Prostate gland (tissue), 2 donors: ENCODE measurements around the gene SLC2A6. TPM values are rescaled to one million over a fixed set of nuclear protein-coding genes. Genes with fewer than 3 reads are reported as not detected.
"Not testable (repeated sequence)": the region's sequence is repeated elsewhere in the genome, so short reads cannot be mapped to it uniquely, and the experiment has no call there.

Experiments
- DNase-seq: peaks from one replicate; pipeline ENCODE4 v3.0.0-alpha.2; 2019; ENCODE audit warnings: low spot score
- H3K27ac ChIP-seq, 2 donors: fragments of 200-600 bp; sonication (generic); 2 replicates each; pipeline ENCODE4 v1.5.1; 2017 to 2019
- H3K27me3 ChIP-seq: fragments of 200-600 bp; sonication (generic); replicated peaks from 2 replicates; pipeline ENCODE4 v1.5.1; 2019; ENCODE audit not compliant: insufficient read depth
- H3K36me3 ChIP-seq, 2 donors: fragments of 200-600 bp; sonication (generic); 1 replicate in 1 of 2; 2 replicates in 1 of 2; pipeline versions ENCODE4 v1.5.1 to v1.8.1; 2017 to 2019
- H3K4me1 ChIP-seq: fragments of 200-600 bp; sonication (generic); replicated peaks from 2 replicates; pipeline ENCODE4 v1.5.1; 2019
- H3K4me3 ChIP-seq, 2 donors: fragments of 200-600 bp; sonication (generic); 2 replicates each; pipeline ENCODE4 v1.5.1; 2017 to 2019
- H3K9me3 ChIP-seq: fragments of 200-600 bp; sonication (generic); 2 replicates; pipeline ENCODE4 v1.5.1; 2017
- CTCF ChIP-seq, 4 experiments: fragments of 200-600 bp in 2 of 4; fragments of 450-650 bp in 2 of 4; sonication (generic) in 2 of 4; IDR thresholded peaks; 1 replicate in 3 of 4; 2 replicates in 1 of 4; pipeline ENCODE4 v1.5.1; 2016 to 2019; ENCODE audit warnings: antibody characterized with exemption in 4 of 4, mild to moderate bottlenecking in 2 of 4, moderate library complexity in 2 of 4
- POLR2A ChIP-seq: fragments of 450-650 bp; IDR thresholded peaks from one replicate; pipeline ENCODE4 v1.6.1; 2016; ENCODE audit warnings: antibody characterized with exemption, mild to moderate bottlenecking
- POLR2AphosphoS5 ChIP-seq: sonication (generic); formaldehyde crosslinking; IDR thresholded peaks from one replicate; pipeline ENCODE4 v1.6.1; 2017; ENCODE audit warnings: antibody characterized with exemption
- WGBS: methylation state at CpG from one replicate; pipeline ENCODE4 v1.1.5; 2018; 5-methylcytosine and 5-hydroxymethylcytosine counted together
- intact Hi-C: fragments of 100-400 bp; cut with DNase I; formaldehyde crosslinking; loops from one replicate; pipeline ENCODE4 v1.14.2; 2022
- total RNA-seq, 2 donors: library from RNA; depleted of rRNA; stranded (reverse); fragments of >200 nt; gene quantifications; one replicate each; pipeline ENCODE4 v1.1.0, GENCODE V29; 2016

The SLC2A6 gene
- total RNA-seq, 2 donors from 2014 or later, result 0.77 to 3.4 TPM

GRCh38 chr9:133454325-133454724 lies 24.6 kb downstream of the SLC2A6 start:
- H3K4me3 ChIP-seq, result no peak overlapping the region
- WGBS, result 91% methylated on average over 19 of the region's 19 CpGs
- H3K36me3 ChIP-seq, result no peaks in the 10 kb centered on the region
- DNase-seq, result no peak
- no peaks in the 10 kb centered on the region for H3K9me3 ChIP-seq
- no peaks in the 10 kb centered on the region for H3K27me3 ChIP-seq
- TF ChIP-seq POLR2AphosphoS5, result no peak
- no peak for TF ChIP-seq POLR2A
- TF ChIP-seq CTCF (IDR thresholded peaks at IDR 0.05), result no peak
- H3K27ac ChIP-seq, result no peak overlapping the region
- H3K4me1 ChIP-seq, result no peaks in the 10 kb centered on the region
- intact Hi-C loops, result no loop called here

GRCh38 chr9:133453651-133454050 lies 25.2 kb downstream of the SLC2A6 start:
- Histone ChIP-seq H3K27ac (no peak overlapping the region), H3K9me3 (no peaks in the 10 kb centered on the region), H3K4me3 (no peak overlapping the region), H3K27me3 (no peaks in the 10 kb centered on the region), H3K36me3 (no peaks in the 10 kb centered on the region), H3K4me1 (no peaks in the 10 kb centered on the region)
- intact Hi-C loops, result no loop called here
- 85% methylated on average over 11 of the region's 11 CpGs for WGBS
- DNase-seq, result no peak
- no peak for TF ChIP-seq POLR2A
- no peak for TF ChIP-seq CTCF (IDR thresholded peaks at IDR 0.05)
- no peak for TF ChIP-seq POLR2AphosphoS5

- H3K4me1 ChIP-seq, result no peaks in the 10 kb centered on the region
- intact Hi-C loops, result no loop called here
- TF ChIP-seq POLR2AphosphoS5 (no peak), CTCF (IDR thresholded peaks at IDR 0.05) (no peak), POLR2A (no peak)
- no peak for DNase-seq
- no peaks in the 10 kb centered on the region for H3K9me3 ChIP-seq
- no peaks in the 10 kb centered on the region for H3K36me3 ChIP-seq
- WGBS, result 92% methylated on average over 7 of the region's 7 CpGs
- no peak overlapping the region for H3K27ac ChIP-seq
- no peaks in the 10 kb centered on the region for H3K27me3 ChIP-seq
- no peak overlapping the region for H3K4me3 ChIP-seq
Measured at GRCh38 chr9:133452562-133452961, 26.3 kb downstream of the SLC2A6 start.

GRCh38 chr9:133451865-133452264 lies 27.0 kb downstream of the SLC2A6 start:
- H3K36me3 ChIP-seq, H3K4me3 ChIP-seq, DNase-seq, H3K9me3 ChIP-seq, H3K27me3 ChIP-seq, H3K27ac ChIP-seq, H3K4me1 ChIP-seq, intact Hi-C loops: not testable (repeated sequence)
- WGBS, result 96% methylated on average over 5 of the region's 5 CpGs

GRCh38 chr9:133449760-133450159 lies 29.1 kb downstream of the SLC2A6 start:
- TF ChIP-seq POLR2AphosphoS5 (no peak), POLR2A (no peak), CTCF (IDR thresholded peaks at IDR 0.05) (no peak)
- 72% methylated on average over 12 of the region's 12 CpGs for WGBS
- H3K27ac ChIP-seq, result no peak overlapping the region
- H3K9me3 ChIP-seq, result no peaks in the 10 kb centered on the region
- H3K36me3 ChIP-seq, result no peaks in the 10 kb centered on the region
- intact Hi-C loops, result no loop called here
- DNase-seq, result peak; percentile 47
- H3K27me3 ChIP-seq, result no peaks in the 10 kb centered on the region
- no peaks in the 10 kb centered on the region for H3K4me1 ChIP-seq
- H3K4me3 ChIP-seq, result no peak overlapping the region
